Non-pigmented ciliary epithelial cell (primary cell): ENCODE measurements around the gene PAX5.

Experiments used
- DNase-seq: peaks from one replicate; pipeline ENCODE4 v3.0.0-alpha.2; 2010; ENCODE audit warnings: low read depth

The PAX5 gene

DNA sequence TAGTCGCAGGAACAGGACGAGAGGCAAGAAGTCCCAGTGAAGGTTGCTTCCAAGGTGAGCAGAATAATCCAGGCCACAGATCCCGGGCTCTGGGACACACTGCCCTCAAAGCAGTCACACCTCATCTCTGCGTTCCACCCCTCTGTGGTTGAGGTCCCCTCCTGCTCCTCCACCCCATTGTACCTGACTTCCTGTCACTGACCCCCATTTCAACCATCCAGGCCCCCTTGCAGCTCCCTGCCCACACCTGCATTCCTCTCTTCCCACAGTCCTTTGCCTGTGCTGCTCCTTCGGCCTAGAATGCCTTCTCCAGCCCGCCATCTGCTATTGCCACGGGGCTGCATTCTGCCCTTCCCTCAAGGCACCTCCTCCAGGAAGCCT lies 73.5 kb downstream of the PAX5 start:
- no peak for DNase-seq

DNA sequence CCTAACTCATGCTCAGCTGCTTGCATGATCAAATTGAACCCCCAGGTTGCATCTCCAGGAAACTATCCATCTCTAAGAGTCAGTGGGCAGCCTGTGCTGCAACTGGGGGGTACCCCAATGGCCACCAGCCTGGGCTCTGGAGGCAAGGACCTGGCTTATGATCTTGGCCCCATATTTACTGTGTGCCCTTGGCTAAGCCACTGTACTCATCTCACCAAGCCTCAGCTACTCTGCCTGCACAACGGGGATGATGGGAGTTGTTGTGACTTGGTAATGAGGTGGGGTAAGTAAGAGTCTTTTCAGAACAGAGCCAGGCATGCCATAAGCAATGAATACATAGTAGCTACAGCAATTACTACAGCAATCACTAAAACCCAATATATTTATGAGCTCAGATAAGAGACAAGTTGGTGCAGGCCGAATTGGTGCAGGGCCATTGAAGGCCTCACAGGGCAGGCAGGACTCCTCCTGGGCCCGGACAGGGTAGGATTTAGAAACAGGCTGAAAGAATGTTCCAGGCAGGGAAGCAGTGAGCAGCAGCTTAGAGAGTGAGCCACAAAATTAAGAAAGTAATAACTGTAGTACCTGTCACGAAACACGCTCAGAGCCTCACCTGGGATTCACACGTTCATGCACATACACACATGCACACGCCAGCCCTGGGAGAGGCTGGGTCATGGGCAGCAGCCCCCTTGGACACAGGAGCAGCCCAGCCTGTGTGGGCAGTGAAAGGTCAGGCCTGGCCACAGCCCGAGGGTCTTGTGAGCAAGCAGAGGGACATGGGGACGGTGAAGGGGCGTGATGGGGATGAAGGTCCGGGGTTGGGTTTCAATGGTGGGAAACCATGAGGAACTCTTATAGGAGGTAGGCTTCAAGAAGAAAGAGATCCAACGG lies 74.1 kb downstream of the PAX5 start:
- no peak for DNase-seq

DNA sequence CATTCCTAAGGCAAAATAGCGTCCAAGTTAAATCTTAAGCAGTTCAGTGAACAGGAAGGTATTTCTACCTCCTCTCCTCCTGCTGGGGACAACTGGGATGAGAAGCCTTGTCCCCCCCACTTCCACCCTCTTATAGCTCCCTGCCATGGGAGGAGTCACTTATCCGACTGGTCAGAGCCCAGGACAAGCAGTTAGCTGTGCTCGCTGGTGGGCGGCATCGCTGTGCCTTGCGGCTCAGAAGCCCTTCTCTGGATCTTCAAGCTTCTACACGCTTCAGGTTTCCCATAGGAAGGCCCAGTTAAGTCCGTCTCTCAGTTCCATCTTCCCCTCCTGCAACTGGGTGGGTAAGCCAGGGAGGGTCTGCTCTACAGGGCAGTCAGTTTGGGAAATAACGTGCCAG lies 77.2 kb downstream of the PAX5 start:
- DNase-seq, result no peak

DNA sequence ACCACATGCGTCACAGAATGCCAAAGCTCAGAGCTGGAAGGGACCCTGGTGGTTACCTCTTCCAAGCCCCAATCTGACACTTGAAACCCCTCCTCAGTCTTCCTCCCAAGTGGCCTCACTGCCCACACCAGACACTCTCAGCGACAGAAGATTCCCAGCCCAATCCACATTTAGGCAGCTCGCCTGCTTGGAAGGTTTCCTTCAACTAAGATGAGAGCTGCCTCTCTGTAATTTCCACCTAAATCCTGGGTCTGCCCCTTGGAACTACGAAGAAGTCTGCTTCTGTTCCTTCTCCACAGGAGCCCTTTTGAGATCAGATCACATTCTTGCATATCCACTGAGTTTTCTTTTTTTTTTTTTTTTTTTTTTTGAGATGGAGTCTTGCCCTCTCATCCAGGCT lies 83.7 kb downstream of the PAX5 start:
- no peak for DNase-seq

DNA sequence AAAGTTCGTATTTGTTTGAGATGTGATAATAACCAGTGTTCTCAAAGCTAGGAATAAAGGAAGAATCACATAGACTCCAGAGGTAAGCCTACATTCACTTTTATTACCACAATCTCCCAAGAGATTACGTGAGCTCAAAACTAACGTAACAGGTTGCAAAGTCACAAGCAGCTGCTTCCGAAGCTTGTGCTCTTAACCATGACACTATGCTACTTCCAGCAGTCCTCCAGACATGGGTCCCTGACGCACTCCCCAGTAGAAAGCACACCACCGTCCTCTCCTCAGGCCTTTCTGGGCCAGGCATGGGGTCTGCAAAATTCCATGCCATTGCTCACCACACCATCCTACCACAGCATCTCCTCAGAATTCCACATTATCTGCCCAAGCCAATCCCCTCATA lies 84.6 kb downstream of the PAX5 start:
- no peak for DNase-seq

DNA sequence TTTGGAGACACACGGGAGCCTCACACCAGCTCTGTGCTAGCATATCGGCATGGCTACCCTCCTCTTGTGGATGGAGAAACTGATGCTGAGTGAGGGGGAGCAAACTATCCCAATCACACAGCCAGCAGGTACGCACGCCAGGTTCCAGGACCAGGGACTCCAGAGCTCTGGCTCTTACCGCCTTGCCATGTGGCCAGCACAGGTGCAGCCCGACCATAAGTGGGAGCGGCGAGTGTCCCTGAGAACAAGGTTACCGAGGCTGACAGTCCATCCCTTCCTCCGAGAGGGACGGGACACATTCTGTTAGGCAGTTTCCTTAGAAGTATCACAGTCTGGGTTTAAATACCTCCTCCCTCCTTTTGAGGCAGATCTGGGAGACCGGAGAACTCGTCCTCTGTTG lies 86.0 kb downstream of the PAX5 start:
- DNase-seq, result no peak

DNA sequence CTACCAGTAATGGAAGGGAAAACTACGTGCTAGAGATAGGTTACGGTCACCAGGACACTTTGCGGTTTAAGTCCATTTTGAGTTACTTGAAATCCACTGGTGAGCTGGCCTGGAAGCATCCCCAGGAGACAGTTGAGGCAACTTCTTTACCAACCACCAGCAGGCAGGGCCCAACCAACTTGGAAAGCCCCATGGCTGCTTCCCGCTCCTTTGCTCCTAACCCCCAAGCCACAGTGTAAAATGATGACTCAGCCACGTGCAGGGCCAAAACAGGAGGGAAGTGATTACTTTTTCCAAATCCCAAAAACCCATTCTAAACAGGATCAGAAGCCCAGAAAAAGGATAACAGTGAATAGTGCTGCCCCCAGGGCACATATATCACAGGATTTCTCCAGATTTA lies 87.4 kb downstream of the PAX5 start:
- no peak for DNase-seq

DNA sequence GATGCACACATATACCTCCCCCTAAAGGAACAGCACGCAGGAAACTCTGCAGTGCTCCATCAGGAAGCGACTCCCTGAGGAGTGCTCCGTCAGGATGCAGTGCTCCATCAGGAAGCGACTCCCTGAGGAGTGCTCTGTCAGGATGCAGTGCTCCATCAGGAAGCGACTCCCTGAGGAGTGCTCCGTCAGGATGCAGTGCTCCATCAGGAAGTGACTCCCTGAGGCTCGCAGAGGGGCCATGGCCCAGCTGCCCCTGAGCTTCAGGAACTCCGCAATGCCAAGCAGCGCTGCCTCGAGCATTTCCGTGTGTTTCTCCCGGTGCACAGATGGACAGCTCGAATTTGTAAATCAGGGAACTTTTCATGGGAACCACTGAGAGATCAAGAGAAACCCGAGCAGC lies 88.1 kb downstream of the PAX5 start:
- DNase-seq, result no peak

DNA sequence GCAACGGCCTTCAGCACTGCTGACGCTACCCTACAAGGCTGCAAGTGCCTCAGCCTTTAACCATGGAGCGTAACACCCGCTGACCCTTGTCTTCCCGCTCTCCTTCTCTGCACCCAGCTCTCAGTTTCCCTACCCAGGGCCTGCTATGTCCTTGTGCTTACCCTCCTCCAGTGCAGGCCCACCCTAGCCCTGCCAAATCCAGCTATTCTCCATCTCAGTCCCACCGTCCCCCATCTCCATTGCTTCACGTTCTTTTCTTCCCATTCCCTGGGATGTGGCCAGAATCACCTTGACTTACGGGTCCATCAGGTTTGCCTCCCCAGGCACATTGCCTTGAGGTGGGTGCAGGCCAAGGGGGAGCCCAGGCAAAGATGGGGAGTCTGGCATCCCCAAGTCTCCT lies 91.2 kb downstream of the PAX5 start:
- DNase-seq, result no peak

DNA sequence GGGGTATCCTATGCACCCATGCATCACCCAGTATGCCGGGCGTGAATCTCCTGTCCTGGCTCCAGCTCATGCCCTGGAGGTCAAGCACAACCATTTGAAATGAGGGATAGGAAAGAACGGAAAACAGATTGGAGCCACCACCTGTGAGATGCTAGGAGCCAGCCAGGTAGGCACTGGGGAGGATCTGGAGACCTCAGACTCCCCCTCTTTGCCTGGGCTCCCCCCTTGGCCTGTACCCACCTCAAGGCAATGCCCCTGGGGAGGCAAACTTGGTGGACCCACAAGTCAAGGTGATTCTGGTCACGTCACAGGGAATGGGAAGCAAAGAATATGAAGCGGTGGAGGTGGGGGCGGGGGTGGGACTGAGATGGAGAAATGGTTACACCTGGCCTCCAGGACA lies 92.6 kb downstream of the PAX5 start:
- no peak for DNase-seq

DNA sequence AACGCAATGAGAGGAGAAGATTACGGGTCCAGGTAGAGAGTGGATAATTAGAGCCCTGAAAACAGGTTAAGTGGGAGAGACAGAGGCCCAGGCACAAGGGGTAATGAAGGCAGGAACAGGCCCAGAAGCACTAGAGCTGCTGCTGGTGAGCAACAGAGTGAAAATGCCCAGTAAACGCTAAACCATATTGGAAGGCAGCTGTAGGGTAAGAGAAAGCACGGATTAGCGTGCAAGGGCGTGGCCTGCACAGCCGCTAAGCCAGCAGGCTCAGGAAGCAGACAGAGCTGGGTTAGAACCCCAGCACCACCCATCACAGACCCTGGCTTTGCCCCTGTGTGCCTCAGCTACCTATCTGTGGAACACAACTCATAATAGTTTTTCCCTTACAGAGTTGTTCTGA lies 93.2 kb downstream of the PAX5 start:
- DNase-seq, result no peak

DNA sequence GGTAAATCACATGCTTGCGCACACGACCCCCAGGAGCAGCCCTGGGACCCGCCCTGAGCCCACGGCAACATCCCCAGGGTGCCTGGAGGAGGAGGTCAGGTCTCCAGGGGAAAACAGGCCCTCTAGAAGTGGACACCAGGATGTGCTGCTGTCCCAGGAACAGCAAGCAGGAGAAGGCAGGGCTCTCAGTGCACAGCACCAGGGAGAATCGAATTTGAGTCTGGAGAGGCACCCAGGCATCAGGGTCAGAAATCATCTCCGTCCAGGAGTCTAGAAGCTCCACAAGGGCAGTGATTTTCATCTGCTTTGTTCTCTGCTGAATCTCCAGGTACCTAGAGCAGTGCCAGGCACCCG lies 93.6 kb downstream of the PAX5 start:
- DNase-seq, result no peak

DNA sequence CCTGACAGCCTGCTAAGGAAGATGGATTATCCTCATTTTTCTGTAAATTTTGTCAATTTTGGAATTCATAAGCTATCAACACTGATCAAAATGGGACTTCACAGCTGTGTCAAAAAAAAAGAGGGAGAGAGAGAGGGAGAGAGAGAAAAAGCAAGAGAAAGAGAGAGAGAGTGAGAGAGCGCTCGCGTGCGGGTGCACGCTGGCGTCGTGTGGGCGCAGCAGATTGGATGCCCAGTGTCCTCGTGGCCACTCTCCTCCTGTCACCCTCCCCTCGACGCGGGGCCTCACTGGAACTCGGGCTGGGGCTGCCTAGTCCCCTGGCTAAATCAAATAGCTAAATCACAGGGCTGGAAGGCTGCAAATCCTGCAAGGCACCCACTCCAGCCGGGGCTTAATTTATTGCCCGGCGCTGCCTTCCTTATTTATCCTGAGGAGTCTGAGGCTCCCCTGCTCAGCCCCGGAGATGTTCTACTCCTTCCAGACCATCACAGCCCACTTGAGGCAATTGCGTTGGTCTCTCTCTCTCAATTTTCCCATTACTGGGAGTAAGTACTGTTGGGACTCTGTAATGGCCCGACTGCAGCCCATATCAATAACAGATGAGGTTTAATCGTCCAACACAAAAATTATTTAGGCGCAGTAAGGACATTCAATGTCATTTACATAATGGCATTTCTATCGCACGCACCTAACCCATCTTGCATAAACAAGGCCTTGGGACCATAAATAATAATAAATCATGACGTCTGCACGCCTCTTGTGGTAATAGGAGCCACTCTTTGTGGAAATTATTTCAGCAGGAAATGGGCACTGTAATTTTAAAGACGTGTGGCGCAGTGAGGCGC lies 94.2 kb downstream of the PAX5 start:
- no peak for DNase-seq

DNA sequence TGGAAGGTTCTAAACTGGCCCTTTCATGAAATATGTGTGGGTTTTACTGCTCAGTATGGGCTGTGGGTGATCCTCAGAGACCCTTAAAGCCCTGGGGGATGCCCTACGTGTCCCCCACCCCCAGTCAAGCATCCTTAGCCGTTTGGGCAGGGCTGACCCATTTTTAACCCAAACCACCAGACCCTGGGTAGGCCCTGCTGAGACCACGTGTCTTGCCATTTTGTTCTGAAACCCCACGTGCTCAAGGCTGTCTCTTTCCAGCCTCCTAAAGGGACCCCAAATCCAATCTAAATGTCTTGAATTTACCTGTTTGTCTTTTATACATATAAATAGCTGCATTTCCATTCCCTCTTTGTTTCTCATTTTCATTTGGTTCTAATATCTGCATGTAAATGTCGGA lies 94.9 kb downstream of the PAX5 start:
- no peak for DNase-seq

DNA sequence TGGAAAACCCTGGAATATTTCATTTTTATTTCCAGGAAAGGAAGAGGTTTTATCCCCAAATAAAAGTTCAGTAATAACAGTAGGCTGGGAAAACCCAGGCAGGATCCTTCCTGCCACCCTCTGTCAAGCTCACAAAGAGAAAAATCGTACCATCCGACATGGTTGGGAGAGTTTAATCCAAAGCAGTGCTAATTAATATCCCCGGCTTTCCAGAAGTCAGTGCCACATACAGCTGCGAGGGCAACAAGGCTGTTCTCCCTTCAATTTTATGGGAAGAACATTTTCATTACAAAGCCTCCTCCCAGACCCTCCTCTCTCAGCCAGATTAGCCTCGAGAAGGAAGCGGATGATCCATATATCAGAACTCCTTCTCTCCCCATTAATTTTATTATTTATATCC lies 95.5 kb downstream of the PAX5 start:
- DNase-seq, result no peak

DNA sequence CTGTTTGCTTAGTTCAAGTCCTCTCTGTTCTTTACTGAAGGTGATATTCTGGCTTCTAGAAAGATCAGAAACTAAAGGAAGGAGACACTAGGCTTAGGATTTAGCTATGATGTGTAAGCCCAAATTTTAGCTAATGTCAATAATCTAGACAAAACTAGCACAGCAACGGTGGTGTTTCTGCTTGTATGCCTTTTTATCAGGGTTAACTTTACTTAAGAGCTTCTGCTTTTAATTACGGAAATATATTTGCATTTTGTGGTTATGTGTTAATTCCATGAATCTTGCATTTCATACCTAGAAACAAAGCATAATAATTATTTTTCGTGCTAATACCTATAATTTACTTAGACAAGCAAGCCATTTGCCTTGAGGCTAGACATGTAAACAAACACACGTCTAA lies 96.1 kb downstream of the PAX5 start:
- DNase-seq, result no peak

DNA sequence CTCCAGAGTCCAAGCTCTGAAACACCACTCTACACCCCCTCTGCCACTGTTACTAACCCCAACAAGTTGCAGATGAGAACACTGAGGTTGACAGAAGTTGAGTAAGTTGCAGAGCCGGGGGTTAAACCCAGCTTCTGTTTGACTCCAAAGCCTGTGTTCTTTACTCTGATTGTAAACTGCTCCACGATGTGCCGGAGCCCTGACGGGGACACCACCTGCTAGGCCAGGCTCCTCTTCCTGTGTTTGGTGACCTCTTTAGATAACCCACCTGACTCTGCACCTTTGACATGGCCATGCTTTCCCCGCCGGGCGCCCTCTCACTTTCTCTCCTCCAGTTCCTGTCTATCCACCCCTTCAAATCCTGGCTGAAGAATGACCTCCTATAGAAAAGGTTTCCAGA lies 96.7 kb downstream of the PAX5 start:
- no peak for DNase-seq

DNA sequence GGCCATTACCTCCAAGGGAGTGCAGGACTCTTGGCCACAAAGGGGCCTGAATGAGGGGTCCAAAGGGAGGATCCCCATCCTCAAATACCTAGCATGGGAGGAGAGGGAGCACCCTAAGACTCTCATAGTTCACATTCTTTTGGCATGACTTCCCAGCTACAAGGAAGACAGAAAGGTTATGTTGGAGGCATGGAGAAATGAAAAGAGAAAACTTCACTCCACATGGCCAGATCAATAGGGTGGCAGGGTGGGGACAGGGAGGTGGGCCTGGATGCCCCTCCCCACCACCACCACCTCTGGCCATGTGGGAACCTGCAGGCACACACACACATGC lies 97.6 kb downstream of the PAX5 start:
- DNase-seq, result no peak

DNA sequence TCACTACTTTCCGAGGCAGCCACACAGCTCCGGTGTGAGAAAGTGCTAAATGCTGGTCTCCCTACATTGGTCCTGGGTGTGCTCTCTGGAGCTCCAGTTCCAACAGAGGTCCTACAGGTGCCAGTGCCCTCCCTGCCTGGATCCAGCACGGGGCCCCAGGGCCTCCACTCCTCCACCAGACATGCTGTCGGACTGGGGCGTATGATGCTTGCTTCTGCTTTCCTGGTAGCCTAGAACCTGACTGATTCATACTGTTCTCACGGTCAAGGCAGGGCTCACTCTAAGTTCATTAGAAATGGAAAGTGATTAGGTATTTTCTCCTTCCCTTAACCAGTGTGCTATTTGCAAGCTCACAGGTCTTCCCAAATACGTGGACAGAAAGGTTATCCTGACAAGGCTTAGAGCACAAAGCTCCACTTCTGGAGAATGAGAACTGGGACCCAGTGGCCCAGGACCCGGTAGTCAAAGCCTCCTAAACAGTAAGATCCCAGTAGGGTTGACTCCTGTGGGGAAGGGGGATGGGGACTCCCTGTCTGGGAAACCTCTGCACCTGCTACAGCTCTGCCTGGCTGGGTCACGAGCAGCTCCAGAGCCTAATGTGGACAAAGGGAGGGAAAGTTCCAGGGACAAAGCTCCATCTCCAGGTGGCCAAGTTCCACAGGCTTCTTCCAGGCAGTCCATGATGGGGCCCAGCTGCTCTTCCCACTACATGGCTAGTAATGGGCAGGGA lies 98.1 kb downstream of the PAX5 start:
- no peak for DNase-seq

DNA sequence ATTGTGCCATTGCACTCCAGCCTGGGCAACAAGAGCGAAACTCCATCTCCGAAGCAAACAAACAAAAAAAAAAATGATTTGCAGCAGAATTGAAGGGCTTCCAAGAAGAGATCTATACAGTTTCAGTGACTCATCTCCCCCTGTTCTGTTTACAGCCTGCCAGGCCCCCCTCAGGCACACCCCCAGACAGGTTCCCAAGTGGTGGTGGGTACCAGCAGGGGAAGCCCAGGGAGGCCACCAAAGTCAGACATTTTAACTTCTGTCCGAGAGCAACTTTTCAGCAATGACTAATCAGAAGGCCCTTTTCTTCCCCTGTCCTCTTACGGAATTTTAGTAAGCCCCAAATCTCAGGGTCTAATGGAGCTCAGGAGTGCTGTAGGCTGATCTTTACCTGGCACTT lies 98.7 kb downstream of the PAX5 start:
- no peak for DNase-seq

DNA sequence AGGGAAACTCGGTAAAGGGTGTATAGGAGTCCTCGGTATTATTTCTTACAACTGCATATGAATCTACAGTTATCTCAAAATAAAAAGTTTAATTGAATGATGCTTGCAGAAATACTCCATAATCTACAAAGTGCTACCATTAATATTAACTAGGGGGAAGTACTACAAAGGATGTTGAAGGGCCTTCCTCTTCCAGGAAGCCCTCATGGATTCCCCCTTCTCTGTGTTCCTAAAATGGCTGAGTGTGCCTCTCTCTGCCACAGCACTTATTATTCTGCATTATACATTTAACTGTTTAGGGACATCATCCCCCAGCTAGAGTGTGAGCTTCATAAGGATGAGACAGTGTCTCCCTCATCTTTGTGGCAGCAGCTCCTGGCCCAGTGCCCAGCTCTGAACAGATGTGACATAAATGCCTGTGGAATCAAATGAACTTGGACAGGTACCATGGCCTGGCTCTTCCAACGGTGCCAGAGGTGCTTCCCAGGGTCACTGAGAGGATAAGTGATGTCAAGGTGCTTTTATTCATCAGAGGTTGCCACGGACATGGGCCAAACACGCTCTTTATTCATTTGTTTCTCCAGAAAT lies 99.5 kb downstream of the PAX5 start:
- no peak for DNase-seq

DNA sequence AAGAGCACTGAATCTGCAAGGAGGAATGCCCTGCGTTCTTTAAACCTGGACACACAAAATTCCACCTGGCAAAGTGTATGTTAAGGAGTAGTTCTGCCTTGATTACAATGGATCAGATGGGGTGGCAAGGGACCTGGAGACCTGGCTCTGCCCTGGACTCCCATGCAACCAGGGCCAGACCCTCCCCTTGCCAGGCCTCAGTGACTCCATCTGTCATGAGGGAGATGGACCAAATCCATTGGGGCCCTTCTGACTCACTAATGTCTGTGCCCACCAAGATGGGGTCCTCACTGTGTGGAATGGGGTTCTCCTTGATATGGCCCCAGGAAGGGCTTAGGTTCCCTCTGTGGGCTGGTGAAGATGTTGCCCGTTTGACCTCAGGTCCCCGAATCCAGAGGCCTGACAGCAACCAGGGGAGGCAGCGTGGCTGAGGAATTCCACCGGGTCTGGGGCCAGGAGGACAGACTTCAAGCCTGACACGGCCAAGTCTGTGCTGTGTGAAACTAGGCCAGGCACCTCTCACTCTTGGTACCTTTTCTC lies 100.3 kb downstream of the PAX5 start:
- no peak for DNase-seq
